GM11168 (cell line): Measurements from ENCODE around the gene TXLNA.
"Not testable (repeated sequence)": the region's sequence is repeated elsewhere in the genome, so short reads cannot be mapped to it uniquely, and the experiment has no call there.

Experiments used
- in situ Hi-C: fragments of 300-500 bp; cut with MboI; formaldehyde crosslinking; loops from one replicate; pipeline ENCODE4 v1.12.0; 2022; ENCODE audit warnings: low sequenced_read_pairs; ENCODE audit not compliant: unreplicated experiment

Gene TXLNA

DNA sequence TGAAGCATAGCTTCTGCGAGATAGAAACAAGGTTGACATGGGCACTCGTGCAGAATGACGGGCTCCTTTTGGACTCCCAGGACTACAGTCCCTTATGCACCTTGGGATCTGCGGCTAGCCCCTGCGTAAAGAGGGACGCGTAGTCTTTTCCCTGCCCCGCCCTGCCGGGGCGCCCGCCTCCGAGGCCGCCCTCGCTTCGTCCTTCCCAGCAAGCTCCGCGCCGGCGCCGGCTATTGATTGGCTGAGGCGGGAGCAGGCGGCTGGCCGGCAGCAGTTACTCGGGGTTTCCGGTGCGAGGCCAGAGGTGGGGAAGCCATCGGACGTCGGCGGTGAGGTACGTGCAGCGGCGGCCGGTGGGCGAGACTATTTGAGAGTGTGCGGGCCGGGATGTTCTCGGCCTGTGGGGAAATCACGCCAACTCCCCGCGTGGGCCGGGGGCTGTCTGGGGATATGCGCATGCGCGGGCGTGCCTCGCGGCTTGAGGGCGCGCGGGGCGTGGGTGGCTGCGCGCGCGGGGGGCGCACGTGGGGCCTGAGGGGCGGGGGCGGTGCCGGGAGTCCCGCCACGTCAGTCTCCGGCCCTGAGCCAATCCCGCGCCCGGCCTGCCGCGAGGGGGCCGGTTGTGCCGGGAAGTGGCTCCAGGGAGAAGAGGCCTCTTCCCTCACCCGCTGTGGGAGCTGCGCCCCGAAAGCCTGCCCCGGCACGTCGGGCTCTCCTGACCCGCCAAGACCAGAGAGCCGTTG lies at the start of gene TXLNA:
Gene TXLNA, plus strand, starts transcription at position 233 of the 743 bp plus-strand sequence. CDS start 671 bp downstream, outside the sequence.
- in situ Hi-C loops: no loop called here

DNA sequence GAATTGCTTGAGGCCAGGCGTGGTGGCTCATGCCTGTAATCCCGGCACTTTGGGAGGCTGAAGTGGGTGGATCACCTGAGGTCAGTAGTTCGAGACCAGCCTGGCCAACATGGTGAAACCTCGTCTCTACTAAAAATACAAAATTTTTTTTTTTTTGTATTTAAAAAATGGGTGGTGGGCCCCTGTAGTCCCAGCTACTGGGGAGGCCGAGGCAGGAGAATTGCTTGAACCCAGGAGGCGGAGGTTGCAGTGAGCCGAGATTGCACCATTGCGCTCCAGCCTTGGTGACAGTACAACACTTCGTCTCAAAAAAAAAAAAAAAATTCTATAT lies 45.6 kb upstream of the TXLNA start:
- in situ Hi-C loops: not testable (repeated sequence)

DNA sequence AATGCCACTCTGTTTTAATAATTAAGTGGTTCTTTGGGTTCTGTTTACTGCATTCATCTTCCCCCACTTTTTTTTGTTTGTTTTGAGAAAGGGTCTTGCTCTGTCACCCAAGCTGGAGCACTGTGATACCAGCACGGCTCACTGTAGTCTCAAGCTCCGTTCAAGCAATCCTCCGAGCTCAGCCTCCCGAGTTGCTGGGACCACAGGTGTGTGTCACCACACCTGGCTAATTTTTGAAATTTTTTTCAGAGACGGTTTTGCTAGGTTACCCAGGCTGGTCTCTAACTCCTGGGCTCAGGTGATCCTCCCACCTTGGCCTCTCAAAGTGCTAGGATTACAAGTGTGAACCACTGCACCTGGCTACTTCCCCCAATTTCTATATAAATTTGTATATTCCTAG lies 42.4 kb upstream of the TXLNA start:
- in situ Hi-C loops: no loop called here

DNA sequence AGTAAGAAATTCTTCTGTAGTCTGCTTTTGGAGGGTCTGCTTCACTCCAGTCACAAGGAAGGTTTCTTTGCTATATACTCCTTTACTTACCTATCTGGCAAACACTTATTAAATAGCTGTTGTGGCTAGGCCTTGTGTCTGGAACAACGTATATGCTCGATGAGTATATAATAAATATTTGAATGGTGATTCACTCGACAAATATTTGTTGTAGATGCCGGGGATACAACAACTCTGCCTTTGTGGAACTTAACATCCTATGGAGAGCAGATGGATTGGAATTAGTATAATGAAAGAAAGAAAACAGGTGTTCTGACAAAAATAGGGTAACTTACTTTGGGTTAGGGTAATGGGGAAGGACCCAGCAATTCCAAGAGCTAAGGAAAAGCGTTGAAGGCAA lies 40.5 kb upstream of the TXLNA start:
- in situ Hi-C loops: no loop called here

DNA sequence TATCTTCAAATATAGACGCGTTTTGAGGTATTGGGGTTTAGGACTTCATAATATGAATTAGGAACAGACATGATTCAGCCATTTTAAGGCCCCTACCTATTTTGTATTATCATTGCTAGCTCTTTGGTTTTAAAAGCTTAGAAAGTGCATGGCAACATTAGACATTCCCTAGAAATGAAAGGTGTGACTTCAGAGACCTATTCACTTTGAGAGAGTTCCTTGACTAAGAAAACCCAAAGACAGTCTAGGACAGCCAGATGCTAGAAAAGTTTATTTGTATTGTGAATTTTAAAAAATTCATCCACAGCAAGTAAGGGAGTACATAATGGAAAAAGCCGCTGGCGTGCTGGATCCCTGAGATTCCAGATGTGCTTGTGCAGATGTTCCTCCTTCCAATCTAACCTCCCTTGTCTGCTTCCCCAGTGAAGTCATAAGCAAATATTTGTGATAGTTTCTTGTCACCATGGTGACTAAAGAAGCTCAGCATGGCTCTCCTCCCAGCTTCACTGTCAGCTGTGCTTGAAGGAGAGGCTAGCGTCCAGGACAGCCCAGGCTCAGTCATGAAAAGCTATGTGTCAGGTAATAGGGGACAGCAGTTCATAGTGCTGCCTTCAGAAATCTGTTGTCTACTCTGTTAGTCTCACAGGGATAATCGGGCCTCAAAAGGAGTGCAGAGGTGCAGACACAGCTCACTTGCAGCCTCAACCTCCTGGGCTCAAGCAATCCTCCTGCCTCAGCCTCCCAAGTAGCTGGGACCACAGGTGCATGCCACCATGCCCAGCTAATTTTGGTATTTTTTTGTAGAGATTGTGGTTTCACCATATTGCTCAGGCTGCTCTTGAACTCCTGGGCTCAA lies 36.8 kb upstream of the TXLNA start:
- in situ Hi-C loops: no loop called here

DNA sequence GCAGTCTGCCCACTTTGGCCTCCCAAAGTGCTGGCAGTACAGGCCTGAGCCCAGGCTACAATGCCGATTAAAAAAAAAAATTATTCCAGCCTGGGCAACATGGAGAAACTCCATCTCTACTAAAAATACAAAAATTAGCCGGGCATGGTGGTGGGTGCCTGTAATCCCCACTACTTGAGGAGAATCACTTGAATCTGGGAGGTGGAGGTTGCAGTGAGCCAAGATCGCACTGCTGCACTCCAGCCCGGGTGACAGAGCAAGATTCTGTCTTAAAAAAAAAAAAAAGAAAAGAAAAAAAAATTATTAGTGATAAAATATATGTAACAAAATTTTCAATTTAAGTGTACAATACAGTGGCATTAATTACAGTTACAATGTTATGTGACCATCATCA lies 36.2 kb upstream of the TXLNA start:
- in situ Hi-C loops: not testable (repeated sequence)

DNA sequence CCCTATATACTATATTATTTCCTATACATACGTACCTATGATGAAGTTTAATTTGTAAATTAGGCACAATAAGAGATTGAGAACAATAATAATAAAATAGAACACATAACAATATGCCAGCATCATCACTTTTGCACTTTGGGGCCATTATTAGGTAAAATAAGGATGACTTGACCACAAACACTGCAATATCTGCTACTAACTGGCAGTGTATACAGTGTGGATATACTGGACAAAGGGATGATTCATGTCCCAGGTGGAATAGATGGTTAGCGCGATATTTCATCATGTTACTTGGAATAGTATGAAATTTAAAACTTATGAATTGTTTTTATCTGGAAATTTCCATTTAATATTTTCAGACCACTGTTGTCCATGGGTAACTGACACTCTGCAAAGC lies 35.4 kb upstream of the TXLNA start:
- in situ Hi-C loops: no loop called here

DNA sequence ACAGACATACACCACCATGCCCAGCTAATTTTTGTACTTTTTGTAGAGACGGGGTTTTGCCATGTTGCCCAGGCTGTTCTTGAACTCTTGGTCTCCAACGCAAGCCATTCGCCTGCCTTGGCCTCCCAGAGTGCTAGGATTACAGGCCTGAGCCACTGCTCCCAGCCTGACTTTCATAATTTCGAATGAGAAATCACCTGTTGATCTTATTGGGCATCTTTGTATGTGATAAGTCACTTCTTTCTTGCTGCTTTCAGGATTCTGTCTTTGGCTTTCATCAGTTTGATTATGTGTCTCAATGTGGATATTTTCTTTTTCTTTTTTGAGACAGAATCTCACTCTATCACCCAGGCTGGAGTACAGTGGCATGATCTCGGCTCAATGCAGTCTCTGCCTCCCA lies 31.7 kb upstream of the TXLNA start:
- in situ Hi-C loops: not testable (repeated sequence)

DNA sequence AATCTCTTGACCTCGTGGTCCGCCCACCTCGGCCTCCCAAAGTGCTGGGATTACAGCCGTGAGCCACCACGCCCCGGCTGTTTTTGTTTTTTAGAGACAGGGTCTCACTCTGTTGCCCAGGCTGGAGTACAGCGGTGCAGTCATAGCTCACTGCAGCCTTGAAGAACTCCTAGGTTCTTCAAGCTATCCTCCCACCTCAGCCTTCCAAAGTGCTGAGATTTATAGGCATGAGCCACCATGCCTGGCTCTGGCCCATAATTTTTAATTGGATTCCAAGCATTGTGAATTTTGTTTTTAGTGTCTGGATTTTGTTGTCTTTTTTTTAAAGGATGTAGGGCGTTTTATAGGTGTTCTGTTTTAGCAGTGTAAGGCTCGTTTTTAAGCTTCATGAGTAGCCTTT lies 28.6 kb upstream of the TXLNA start:
- in situ Hi-C loops: no loop called here

DNA sequence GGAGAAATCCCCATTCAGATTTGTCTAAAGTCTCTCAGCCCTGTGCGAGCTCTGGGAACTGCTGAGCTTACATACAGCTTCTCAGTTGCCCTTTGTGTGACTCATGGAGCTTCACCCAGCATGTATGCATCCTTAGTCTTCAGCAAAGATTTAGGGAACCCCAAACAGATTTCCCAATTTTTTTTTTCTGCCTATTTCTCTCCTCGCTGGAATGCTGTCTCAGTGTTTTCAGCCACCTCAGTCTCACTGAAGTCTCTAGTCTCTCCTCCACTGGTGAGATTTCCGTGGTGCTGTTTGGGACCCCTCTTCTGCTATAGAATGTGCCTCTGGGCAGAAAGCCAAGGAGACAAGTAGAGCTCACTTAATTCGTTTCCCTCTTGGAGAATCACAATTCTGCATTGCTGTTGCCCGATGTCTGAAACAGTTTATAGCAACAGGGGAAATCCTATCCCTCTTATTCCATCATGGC lies 28.1 kb upstream of the TXLNA start:
- in situ Hi-C loops: no loop called here

DNA sequence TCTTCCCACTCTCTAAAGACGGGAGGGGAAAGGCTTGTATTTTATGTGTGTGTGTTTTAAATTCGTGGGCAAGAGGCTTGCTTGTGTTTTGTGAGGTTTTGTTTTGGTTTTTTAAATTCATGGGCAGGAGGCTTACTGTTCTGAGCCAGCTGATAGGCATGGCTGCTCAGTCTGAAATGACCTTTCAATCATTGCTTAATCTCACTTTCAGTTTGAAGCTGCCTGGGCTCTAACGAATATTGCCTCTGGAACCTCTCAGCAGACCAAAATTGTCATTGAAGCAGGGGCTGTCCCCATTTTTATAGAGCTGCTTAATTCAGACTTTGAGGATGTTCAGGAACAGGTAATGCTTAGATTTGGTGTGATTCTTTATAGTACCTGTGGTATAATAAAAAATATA lies 20.3 kb upstream of the TXLNA start:
- in situ Hi-C loops: no loop called here

DNA sequence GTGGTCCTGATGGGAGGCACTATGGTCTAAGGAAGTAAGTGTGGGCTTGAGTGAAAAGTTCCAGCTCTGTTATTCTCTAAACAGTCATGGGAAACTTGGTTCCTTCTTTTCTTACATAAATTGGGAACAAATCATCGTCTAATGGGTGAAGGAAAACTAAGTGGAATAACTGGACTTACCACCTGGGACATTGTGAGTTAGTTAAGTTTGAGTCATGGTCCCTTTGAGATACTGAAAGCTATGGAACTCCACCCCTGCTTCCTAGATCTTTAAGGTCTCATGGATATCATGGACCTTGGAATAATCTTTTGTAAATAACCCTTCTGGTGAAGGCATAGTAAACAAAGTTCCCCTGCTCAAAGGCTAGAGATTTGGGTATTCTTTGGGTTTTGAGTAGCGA lies 16.1 kb upstream of the TXLNA start:
- in situ Hi-C loops: no loop called here

DNA sequence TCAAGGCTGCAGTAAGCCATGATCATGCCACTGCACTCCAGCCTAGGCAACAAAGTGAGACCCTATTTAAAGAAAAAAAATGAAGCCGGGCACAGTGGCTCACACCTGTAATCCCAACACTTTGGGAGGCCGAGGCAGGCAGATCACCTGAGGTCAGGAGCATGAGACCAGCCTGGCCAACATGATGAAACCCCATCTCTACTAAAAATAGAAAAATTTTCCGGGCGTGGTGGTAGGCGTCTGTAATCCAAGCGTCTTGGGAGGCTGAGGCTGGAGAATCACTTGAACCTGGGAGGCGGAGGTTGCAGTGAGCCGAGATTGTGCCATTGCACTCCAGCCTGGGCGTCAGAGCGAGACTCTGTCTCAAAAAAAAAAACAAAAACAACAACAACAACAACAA lies 13.8 kb upstream of the TXLNA start:
- in situ Hi-C loops: not testable (repeated sequence)

DNA sequence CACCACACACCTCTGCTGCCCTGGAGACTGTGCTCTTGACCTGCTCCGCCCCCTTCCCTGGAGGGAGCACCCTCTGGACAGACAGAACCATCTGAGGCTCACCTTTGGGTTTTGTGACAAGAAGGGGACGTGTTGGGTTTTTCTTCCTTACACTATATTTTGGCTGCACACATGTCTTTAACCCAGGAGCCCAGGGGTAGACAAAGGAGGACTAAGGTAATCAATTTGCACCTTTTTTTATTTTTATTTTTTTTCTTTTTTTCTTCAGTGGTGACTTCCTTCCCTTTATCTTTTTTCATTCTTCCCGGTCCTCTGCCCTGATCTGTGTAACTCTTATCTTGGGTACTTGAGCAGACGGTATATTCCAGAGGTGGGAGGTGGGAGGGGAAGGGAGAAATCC lies 8.5 kb upstream of the TXLNA start:
- in situ Hi-C loops: no loop called here

DNA sequence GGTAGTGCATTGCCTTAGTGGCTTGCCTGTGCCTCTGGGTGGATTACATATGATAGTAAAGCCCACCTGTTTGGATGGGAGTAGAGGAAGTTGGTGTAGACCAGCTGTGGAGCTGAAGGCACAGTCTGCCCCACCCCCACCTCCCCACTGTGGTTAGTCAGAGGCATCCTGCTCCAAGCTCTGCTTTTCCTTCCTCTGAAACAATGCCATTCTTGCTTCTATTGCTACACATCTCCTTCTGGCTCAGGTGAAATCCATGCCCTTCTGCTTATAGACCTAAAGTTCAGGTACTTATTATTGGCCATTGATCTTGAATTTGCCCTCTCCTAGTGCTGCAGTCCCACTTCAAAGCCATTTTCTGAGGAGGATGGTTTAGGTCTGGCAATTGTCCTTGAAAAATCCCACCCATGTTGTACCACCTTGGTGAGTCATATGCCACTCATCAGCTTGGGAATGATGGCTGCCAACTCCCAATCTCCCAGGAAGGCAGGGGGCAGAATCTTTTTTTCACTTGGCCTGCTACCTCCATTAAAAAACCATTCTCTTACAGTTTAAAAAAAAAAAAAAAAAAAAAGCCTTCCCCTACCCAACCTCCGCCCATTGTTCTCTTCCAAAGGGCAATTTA lies 6.7 kb upstream of the TXLNA start:
- in situ Hi-C loops: no loop called here

DNA sequence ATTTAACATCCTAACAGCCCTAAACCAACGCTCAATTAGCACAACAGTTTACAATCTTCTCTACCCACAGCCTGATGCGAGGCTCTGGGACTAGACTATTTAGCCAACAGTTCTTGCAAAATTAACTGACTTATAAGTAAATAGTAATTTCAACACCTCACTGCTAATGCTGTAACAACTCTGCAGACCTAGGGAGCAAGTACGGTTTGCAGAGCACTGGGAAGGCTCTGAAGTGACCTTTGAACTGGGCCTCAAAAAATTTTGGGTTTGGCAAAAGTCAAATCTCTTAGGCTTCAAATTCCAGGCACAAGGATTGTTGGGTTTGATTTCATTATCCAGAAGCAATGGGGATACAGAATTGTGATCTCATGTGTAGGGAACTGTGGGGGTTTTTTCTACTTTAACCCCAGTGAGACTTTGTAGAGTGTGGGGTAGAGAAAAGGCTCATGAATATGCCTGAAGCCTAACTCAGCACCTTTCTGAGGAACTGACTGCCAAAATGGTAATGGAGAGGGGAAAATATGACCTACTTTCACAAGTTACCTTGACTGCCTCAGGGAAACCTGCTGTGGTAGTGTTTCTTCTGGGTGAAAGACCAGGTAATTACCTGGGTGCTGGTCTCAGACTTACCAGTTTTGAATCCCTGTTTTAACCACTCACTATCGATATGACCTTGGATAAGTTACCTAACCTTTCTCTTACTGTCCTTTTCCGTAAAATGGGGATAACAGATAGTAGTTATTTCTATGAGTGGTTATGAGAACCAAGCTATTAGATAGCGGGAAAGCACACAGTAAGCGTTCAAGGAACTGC lies 889 bp upstream of the TXLNA start:
- in situ Hi-C loops: no loop called here

DNA sequence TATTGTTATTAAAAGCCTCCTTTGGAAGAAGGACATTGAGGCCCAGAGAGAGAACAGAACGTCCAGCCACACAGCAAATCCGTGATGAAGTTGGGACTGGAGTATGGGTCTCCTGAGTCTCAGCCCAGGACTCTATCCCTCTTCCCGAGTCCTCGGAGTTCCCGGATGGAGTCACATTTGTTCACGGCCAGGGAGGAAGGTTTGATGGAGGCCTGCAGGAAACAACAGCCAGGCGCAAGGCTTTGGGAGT lies 357 bp upstream of the TXLNA start:
- in situ Hi-C loops: no loop called here

DNA sequence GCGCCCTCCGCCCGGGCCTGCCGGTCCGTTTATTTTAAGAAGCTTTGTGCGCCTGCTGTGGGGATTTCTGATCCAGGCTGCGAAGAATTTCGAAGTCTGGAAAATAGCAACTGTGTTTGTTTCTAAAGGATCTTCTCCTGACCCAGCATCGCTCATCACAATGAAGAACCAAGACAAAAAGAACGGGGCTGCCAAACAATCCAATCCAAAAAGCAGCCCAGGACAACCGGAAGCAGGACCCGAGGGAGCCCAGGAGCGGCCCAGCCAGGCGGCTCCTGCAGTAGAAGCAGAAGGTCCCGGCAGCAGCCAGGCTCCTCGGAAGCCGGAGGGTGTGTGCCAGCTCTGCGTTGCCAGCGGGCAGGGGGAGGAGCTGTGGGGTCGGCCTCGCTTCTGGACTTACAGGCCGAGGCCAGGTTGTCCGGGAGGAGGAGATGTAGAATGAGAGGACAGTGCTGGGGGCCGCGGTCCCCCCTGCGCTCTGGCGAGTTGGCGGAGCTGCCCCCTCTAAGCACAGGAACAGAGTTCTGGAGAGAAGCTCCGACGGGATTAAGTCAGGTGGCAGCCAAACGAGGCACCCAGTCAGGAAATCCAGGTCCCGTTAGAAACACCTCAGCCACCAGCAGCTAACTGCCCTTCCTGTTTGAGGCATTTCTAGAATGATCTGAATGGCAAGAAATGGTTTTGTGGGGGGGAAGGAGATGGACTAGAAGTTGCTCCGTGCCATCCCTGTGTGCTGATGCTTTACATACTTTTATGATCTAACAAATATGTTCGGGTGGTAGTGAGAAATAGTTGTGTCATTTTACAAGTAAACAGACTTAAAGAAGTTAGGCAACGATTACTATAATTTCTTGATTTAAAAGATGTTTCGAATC lies 948 bp downstream of the TXLNA start:
- in situ Hi-C loops: no loop called here

DNA sequence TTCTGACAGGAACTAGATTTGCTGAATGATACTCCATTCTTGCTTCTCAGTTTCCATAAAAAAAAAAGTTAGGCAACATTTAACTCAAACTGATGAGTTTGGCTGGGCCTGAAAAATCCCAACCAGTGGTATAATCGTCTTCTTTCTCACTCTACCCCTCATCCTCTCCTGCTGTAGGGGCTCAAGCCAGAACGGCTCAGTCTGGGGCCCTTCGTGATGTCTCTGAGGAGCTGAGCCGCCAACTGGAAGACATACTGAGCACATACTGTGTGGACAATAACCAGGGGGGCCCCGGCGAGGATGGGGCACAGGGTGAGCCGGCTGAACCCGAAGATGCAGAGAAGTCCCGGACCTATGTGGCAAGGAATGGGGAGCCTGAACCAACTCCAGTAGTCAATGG lies 1.6 kb downstream of the TXLNA start:
- in situ Hi-C loops: no loop called here

DNA sequence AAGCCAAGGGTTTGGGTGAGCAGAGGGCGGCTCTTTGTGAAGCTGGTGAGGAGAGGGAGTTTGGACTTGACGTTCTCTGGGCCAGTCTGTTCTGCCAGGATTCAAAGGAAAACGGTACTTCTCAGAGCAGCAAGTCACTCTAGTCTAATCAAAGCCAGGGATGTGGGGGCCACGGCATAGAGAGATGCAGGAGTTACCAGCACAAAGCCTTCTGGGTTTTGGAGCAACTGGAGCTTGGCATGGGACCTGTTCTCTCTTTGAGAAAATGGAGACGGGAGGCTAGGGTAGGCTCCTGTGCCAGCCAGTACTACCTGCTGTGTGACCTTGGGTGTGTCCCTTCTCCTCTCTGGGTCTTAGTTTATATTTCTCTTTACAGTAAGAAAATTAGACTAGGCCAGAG lies 2.1 kb downstream of the TXLNA start:
- in situ Hi-C loops: no loop called here
